HepG2 (cell line): Measurements from ENCODE around the gene TDRD9.

Experiments
- CREM ChIP-seq, 2 experiments: sonication (generic) in 1 of 2; formaldehyde crosslinking in 1 of 2; IDR thresholded peaks; 2 replicates each; pipeline versions ENCODE4 v1.4.0 to v1.6.1; 2016 to 2020; ENCODE audit warnings: antibody characterized with exemption in 1 of 2, mild to moderate bottlenecking in 1 of 2, missing genetic modification reagents in 1 of 2
- GABPB1 ChIP-seq: IDR thresholded peaks from 2 replicates; pipeline ENCODE4 v1.6.1; 2016; ENCODE audit warnings: mild to moderate bottlenecking, missing genetic modification reagents, moderate library complexity, missing compliant biosample characterization
- HMG20B ChIP-seq: conservative IDR thresholded peaks from 2 replicates; pipeline ENCODE4 v1.6.1; 2016; ENCODE audit warnings: missing genetic modification reagents, missing compliant biosample characterization
- RFX3 ChIP-seq: IDR thresholded peaks from 2 replicates; pipeline ENCODE4 v1.6.1; 2016; ENCODE audit warnings: missing biosample characterization, missing genetic modification reagents
- SAFB2 ChIP-seq: sonication (generic); formaldehyde crosslinking; IDR thresholded peaks from 2 replicates; pipeline ENCODE4 v1.5.1; 2020; ENCODE audit warnings: missing genetic modification reagents, low read depth, mild to moderate bottlenecking, borderline replicate concordance
- SMC3 ChIP-seq: IDR thresholded peaks from 2 replicates; pipeline ENCODE4 v1.6.1; 2011; ENCODE audit warnings: low read length, improper control_type of control experiment
- SMYD3 ChIP-seq: sonication (generic); formaldehyde crosslinking; IDR thresholded peaks from 2 replicates; pipeline ENCODE4 v1.8.1; 2023; ENCODE audit warnings: mild to moderate bottlenecking, missing genetic modification reagents
- WIZ ChIP-seq: sonication (generic); formaldehyde crosslinking; IDR thresholded peaks from 2 replicates; pipeline ENCODE4 v1.5.1; 2020; ENCODE audit warnings: mild to moderate bottlenecking, missing genetic modification reagents
- ZNF121 ChIP-seq: sonication (generic); formaldehyde crosslinking; IDR thresholded peaks from 2 replicates; pipeline ENCODE4 v1.5.0; 2020; ENCODE audit warnings: mild to moderate bottlenecking, missing genetic modification reagents
- ZNF274 ChIP-seq: sonication (generic); formaldehyde crosslinking; IDR thresholded peaks from 2 replicates; pipeline ENCODE4 v1.5.1; 2020; ENCODE audit warnings: mild to moderate bottlenecking, missing genetic modification reagents
- ZNF713 ChIP-seq: sonication (generic); formaldehyde crosslinking; IDR thresholded peaks from 2 replicates; pipeline ENCODE4 v1.4.0; 2020; ENCODE audit warnings: mild to moderate bottlenecking, missing genetic modification reagents
- ZSCAN21 ChIP-seq: sonication (generic); formaldehyde crosslinking; IDR thresholded peaks from 2 replicates; pipeline ENCODE4 v1.8.0; 2022; ENCODE audit warnings: mild to moderate bottlenecking, missing genetic modification reagents, moderate library complexity, borderline replicate concordance
- TF ChIP-seq, protein P1 (sequence below): sonication (generic); formaldehyde crosslinking; IDR thresholded peaks from 2 replicates; pipeline ENCODE4 v1.5.0; 2020; ENCODE audit warnings: missing genetic modification reagents

DNA sequence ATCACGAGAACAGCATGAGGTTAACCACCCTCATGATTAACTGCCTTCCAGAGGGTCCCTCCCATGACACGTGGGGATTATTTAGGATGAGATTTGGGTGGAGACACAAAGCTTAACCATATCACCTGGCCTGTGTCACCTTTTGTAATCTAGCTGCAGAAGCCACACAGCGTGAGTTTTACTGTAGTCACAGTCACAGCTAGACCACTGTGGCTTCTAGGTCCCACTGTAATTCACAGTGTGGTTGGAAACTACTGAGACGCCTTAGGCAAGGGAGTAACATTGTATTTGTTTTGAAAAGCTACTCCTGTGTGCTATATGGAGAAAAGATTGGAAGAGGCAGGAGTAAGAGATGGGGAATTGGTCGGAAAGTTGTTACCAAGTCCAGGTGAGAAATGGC, 111.0 kb downstream of the TDRD9 start:
- TF ChIP-seq GABPB1 (CRISPR knock-in tag) = no peak
- no peak for TF ChIP-seq ZSCAN21 (CRISPR knock-in tag)
- no peak for TF ChIP-seq SAFB2
- TF ChIP-seq, protein P1, sequence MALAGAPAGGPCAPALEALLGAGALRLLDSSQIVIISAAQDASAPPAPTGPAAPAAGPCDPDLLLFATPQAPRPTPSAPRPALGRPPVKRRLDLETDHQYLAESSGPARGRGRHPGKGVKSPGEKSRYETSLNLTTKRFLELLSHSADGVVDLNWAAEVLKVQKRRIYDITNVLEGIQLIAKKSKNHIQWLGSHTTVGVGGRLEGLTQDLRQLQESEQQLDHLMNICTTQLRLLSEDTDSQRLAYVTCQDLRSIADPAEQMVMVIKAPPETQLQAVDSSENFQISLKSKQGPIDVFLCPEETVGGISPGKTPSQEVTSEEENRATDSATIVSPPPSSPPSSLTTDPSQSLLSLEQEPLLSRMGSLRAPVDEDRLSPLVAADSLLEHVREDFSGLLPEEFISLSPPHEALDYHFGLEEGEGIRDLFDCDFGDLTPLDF (CRISPR knock-in tag) = no peak
- no peak for TF ChIP-seq ZNF121
- no peak for TF ChIP-seq CREM (IDR thresholded peaks at IDR 0.05)
- no peak for TF ChIP-seq CREM (CRISPR knock-in tag; IDR thresholded peaks at IDR 0.05)
- TF ChIP-seq WIZ (CRISPR knock-in tag) = no peak
- TF ChIP-seq SMC3 = no peak
- no peak for TF ChIP-seq ZNF713 (CRISPR knock-in tag)
- no peak for TF ChIP-seq RFX3
- TF ChIP-seq SMYD3 (CRISPR knock-in tag) = no peak
- TF ChIP-seq HMG20B (CRISPR knock-in tag) = no peak
- no peak for TF ChIP-seq ZNF274 (CRISPR knock-in tag)
